Liver (tissue), 9 donors: ENCODE results near the gene CEP126. TPM values are rescaled to one million over a fixed set of nuclear protein-coding genes. Genes with fewer than 3 reads are reported as not detected.

ENCODE experiments used
- DNase-seq: peaks from one replicate; pipeline ENCODE4 v3.0.0-alpha.2; 2017; ENCODE audit warnings: low spot score
- H3K27ac ChIP-seq, 2 donors: one replicate each; pipeline ENCODE4 v1.7.0; 2013; ENCODE audit warnings: inconsistent platforms in 2 of 2, low read length in 2 of 2, control low read depth in 1 of 2, low read depth in 1 of 2, mild to moderate bottlenecking in 1 of 2
- H3K27me3 ChIP-seq, 4 donors: one replicate each; pipeline versions ENCODE4 v1.6.1 to v1.7.0; 2013; ENCODE audit warnings: low read length in 3 of 4, inconsistent platforms in 1 of 4, mild to moderate bottlenecking in 1 of 4, moderate library complexity in 1 of 4; ENCODE audit not compliant: control insufficient read depth in 4 of 4, insufficient read depth in 4 of 4
- H3K36me3 ChIP-seq, 4 donors: one replicate each; pipeline versions ENCODE4 v1.6.1 to v1.7.0; 2013; ENCODE audit warnings: low read length in 3 of 4, mild to moderate bottlenecking in 3 of 4, low read depth in 1 of 4, moderate library complexity in 1 of 4; ENCODE audit not compliant: control insufficient read depth in 4 of 4, insufficient read depth in 3 of 4
- H3K4me1 ChIP-seq, 4 donors: one replicate each; pipeline versions ENCODE4 v1.6.1 to v1.7.0; 2013; ENCODE audit warnings: low read length in 3 of 4, mild to moderate bottlenecking in 3 of 4, moderate library complexity in 1 of 4; ENCODE audit not compliant: control insufficient read depth in 4 of 4, insufficient read depth in 4 of 4
- H3K4me3 ChIP-seq, 3 donors: one replicate each; pipeline versions ENCODE4 v1.6.1 to v1.7.0; 2013; ENCODE audit warnings: low read length in 3 of 3, control low read depth in 1 of 3, low read depth in 1 of 3, mild to moderate bottlenecking in 1 of 3
- H3K9ac ChIP-seq, 2 donors: one replicate each; pipeline ENCODE4 v1.7.0; 2013; ENCODE audit warnings: low read length in 2 of 2, mild to moderate bottlenecking in 2 of 2, moderate library complexity in 2 of 2, control low read depth in 1 of 2, low read depth in 1 of 2
- H3K9me3 ChIP-seq, 4 donors: one replicate each; pipeline versions ENCODE4 v1.6.1 to v1.7.0; 2013; ENCODE audit warnings: low read length in 3 of 4; ENCODE audit not compliant: control insufficient read depth in 4 of 4
- ATF3 ChIP-seq: IDR thresholded peaks from 2 replicates; pipeline ENCODE4 v1.6.1; 2016; ENCODE audit warnings: antibody characterized with exemption
- CTCF ChIP-seq: fragments of 150-350 bp; IDR thresholded peaks from 2 replicates; pipeline ENCODE4 v1.5.1; 2017; ENCODE audit warnings: improper control_type of control experiment, low read depth, low read length; ENCODE audit not compliant: missing input control
- EGR1 ChIP-seq, 2 donors: IDR thresholded peaks; 2 replicates each; pipeline ENCODE4 v1.6.1; 2016 to 2018; ENCODE audit warnings: antibody characterized with exemption in 2 of 2, low read depth in 2 of 2
- FOXA1 ChIP-seq: IDR thresholded peaks from 2 replicates; pipeline ENCODE4 v1.6.1; 2016; ENCODE audit warnings: antibody characterized with exemption
- FOXA2 ChIP-seq: IDR thresholded peaks from 2 replicates; pipeline ENCODE4 v1.6.1; 2016; ENCODE audit warnings: antibody characterized with exemption
- GABPA ChIP-seq, 2 donors: IDR thresholded peaks in 1 of 2; conservative IDR thresholded peaks in 1 of 2; 2 replicates each; pipeline ENCODE4 v1.6.1; 2016; ENCODE audit warnings: antibody characterized with exemption in 2 of 2, mild to moderate bottlenecking in 1 of 2, moderate library complexity in 1 of 2
- HNF4A ChIP-seq, 2 donors: conservative IDR thresholded peaks; 2 replicates each; pipeline ENCODE4 v1.6.1; 2016; ENCODE audit warnings: antibody characterized with exemption in 2 of 2, mild to moderate bottlenecking in 2 of 2
- HNF4G ChIP-seq: IDR thresholded peaks from 2 replicates; pipeline ENCODE4 v1.6.1; 2016; ENCODE audit warnings: antibody characterized with exemption
- MAX ChIP-seq: IDR thresholded peaks from 2 replicates; pipeline ENCODE4 v1.6.1; 2016; ENCODE audit warnings: antibody characterized with exemption
- NR2F2 ChIP-seq: IDR thresholded peaks from 2 replicates; pipeline ENCODE4 v1.6.1; 2016; ENCODE audit warnings: antibody characterized with exemption
- RAD21 ChIP-seq, 2 donors: IDR thresholded peaks; 2 replicates each; pipeline ENCODE4 v1.6.1; 2016; ENCODE audit warnings: antibody characterized with exemption in 2 of 2, mild to moderate bottlenecking in 2 of 2
- REST ChIP-seq: IDR thresholded peaks from 2 replicates; pipeline ENCODE4 v1.6.1; 2016; ENCODE audit warnings: antibody characterized with exemption, mild to moderate bottlenecking
- RXRA ChIP-seq, 2 donors: IDR thresholded peaks; 2 replicates each; pipeline ENCODE4 v1.6.1; 2017 to 2018; ENCODE audit warnings: antibody characterized with exemption in 2 of 2, mild to moderate bottlenecking in 1 of 2
- SP1 ChIP-seq: IDR thresholded peaks from 2 replicates; pipeline ENCODE4 v1.6.1; 2018; ENCODE audit warnings: antibody characterized with exemption, mild to moderate bottlenecking
- TAF1 ChIP-seq: conservative IDR thresholded peaks from 2 replicates; pipeline ENCODE4 v1.6.1; 2016; ENCODE audit warnings: antibody characterized with exemption, mild to moderate bottlenecking
- YY1 ChIP-seq: IDR thresholded peaks from 2 replicates; pipeline ENCODE4 v1.6.1; 2016; ENCODE audit warnings: antibody characterized with exemption, mild to moderate bottlenecking
- ZBTB33 ChIP-seq: IDR thresholded peaks from 2 replicates; pipeline ENCODE4 v1.6.1; 2016; ENCODE audit warnings: antibody characterized with exemption
- WGBS: extraction: QIAGEN DNeasy Blood & Tissue Kit; methylation state at CpG from one replicate; pipeline ENCODE4 v1.1.7; 2013; 5-methylcytosine and 5-hydroxymethylcytosine counted together
- polyA plus RNA-seq, 2 donors: library from polyadenylated mRNA; stranded (reverse) in 1 of 2; unstranded in 1 of 2; fragments of 200-250 nt in 1 of 2; fragments of >200 nt in 1 of 2; fragmentation: Nextera tagmentation in 1 of 2; extraction: Ambion mirVana in 1 of 2; gene quantifications; one replicate each; pipeline versions ENCODE4 v1.2.1 to v1.2.3, GENCODE V29; 2013 to 2015
- total RNA-seq, 2 donors: library from RNA; depleted of rRNA; stranded (reverse); fragments of >200 nt; gene quantifications; one replicate each; pipeline ENCODE4 v1.2.3, GENCODE V29; 2014
- donor health status: healthy.
- donor health status: healthy.
- donor health status: healthy.
- donor health status: healthy.
- donor health status: healthy.

CEP126 gene
- total and polyA plus RNA-seq, 4 donors: 0.02 to 0.75 (median 0.16) TPM

- H3K4me1 ChIP-seq: no peaks in the 10 kb centered on the region
- no peaks in the 10 kb centered on the region for H3K27me3 ChIP-seq
- no peak overlapping the region for H3K27ac ChIP-seq
- DNase-seq: no peak
- WGBS: 90% methylated on average over 2 of the region's 2 CpGs
- H3K9ac ChIP-seq: no peak overlapping the region
- H3K9me3 ChIP-seq: no peaks in the 10 kb centered on the region
- H3K36me3 ChIP-seq: no peaks in the 10 kb centered on the region
- no peak for TF ChIP-seq RAD21 (IDR thresholded peaks at IDR 0.05)
- no peak for TF ChIP-seq FOXA2
- TF ChIP-seq GABPA (IDR thresholded peaks at IDR 0.05 in 1 of 2, conservative IDR thresholded peaks at IDR 0.05 in 1 of 2): no peak
- TF ChIP-seq TAF1: no peak
- TF ChIP-seq FOXA1: no peak
- TF ChIP-seq HNF4G: no peak
- TF ChIP-seq ZBTB33: no peak
- TF ChIP-seq YY1: no peak
- TF ChIP-seq CTCF: no peak
- no peak for TF ChIP-seq ATF3
- TF ChIP-seq EGR1 (IDR thresholded peaks at IDR 0.05; ENCODE audit: low read depth in 2 of 2): no peak
- no peak for TF ChIP-seq HNF4A (conservative IDR thresholded peaks at IDR 0.05)
- no peak for TF ChIP-seq MAX
- TF ChIP-seq NR2F2: no peak
- TF ChIP-seq SP1: no peak
- TF ChIP-seq REST: no peak
- no peak overlapping the region for H3K4me3 ChIP-seq
Measured at GRCh38 chr11:101987370-101987769, 72.6 kb downstream of the CEP126 start.

- Histone ChIP-seq H3K4me3 (no peak overlapping the region), H3K36me3 (no peaks in the 10 kb centered on the region), H3K4me1 (peaks cover 0 to 1% (median 0%) of the 10 kb centered on the region in 4 donors), H3K9ac (no peak overlapping the region), H3K27me3 (no peaks in the 10 kb centered on the region), H3K9me3 (no peaks in the 10 kb centered on the region), H3K27ac (no peak overlapping the region)
- 85% methylated on average over 4 of the region's 4 CpGs for WGBS
- TF ChIP-seq ZBTB33: no peak
- no peak for TF ChIP-seq RXRA (IDR thresholded peaks at IDR 0.05)
- TF ChIP-seq GABPA (IDR thresholded peaks at IDR 0.05 in 1 of 2, conservative IDR thresholded peaks at IDR 0.05 in 1 of 2): no peak
- no peak for TF ChIP-seq MAX
- TF ChIP-seq REST: no peak
- no peak for DNase-seq
Measured at GRCh38 chr11:101993172-101993571, 78.4 kb downstream of the CEP126 start.
